ENCODE data around the gene SH3PXD2A.

Gene SH3PXD2A

DNA sequence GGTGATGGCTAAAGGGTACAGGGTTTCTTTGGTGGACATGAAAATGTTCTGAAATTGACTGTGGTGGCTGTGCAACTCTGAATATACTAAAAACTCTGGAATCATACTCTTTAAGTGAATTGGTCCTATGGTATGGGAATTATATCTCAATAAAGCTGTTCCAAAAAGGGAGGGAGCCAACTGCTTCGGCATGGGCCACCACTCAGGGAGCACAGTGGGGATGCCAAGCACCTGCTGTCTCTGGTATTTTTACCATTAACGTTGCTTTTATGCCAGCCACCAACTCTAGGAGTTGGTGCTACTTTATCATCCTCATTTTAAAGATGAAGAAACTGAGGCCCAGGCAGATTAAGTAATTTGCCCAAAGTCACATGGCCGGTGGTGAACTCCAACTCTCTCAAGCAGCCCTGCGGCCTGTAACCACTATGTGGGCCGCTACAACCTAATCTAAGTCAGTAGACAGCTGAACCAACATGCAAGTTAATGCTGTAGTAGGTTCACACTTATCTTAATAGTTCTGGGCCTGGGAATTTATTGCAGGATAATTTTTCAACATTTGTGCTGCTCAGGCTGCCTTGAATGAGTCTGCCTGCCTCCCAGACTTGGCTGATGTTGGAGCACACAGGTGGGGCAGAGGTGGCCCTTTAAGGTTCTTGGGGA lies 20.8 kb downstream of the SH3PXD2A start:
- no peak for DNase-seq (ENCODE audit: low spot score)
- Histone ChIP-seq H3K4me3 (no peak overlapping the region), H3K27ac (peak overlapping the region; percentile 15 to 57)
- TF ChIP-seq, protein P1, sequence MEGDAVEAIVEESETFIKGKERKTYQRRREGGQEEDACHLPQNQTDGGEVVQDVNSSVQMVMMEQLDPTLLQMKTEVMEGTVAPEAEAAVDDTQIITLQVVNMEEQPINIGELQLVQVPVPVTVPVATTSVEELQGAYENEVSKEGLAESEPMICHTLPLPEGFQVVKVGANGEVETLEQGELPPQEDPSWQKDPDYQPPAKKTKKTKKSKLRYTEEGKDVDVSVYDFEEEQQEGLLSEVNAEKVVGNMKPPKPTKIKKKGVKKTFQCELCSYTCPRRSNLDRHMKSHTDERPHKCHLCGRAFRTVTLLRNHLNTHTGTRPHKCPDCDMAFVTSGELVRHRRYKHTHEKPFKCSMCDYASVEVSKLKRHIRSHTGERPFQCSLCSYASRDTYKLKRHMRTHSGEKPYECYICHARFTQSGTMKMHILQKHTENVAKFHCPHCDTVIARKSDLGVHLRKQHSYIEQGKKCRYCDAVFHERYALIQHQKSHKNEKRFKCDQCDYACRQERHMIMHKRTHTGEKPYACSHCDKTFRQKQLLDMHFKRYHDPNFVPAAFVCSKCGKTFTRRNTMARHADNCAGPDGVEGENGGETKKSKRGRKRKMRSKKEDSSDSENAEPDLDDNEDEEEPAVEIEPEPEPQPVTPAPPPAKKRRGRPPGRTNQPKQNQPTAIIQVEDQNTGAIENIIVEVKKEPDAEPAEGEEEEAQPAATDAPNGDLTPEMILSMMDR (IDR thresholded peaks at IDR 0.05): no peak

DNA sequence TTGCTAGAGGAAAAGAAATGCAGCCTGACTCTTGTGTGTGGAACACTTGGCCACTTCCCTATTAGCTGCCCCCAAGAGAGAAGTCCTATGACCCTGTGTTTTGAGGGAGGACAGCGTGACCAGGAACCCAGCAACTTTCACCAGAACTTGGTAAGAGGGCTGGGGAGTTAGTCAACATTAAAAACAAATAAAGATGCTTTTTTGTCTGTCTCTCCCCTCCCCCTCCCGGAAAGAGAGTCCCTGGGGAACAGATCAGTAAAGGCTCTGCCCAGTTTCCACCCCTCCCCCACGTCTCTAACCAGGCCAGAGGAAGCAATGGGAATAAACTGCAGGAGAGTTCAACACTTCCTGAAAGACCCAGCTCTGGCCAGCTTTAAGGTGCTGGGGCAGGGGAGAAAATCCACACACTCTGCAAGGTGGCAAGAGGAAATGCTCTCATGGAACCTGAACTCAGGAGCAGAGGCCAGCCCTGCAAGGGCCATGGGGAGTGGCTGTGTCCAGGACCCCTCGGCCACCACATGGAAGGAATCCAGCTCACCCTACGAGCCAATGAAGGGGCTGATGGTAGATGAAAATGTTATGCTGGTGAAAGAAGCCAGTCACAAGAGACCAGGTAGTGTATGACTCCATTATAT lies 21.5 kb downstream of the SH3PXD2A start:
- DNase-seq (ENCODE audit: low spot score): no peak
- TF ChIP-seq, protein P1 (IDR thresholded peaks at IDR 0.05): no peak
- no peak overlapping the region for H3K4me3 ChIP-seq
- peak overlapping the region; percentile 15 to 57 for H3K27ac ChIP-seq

DNA sequence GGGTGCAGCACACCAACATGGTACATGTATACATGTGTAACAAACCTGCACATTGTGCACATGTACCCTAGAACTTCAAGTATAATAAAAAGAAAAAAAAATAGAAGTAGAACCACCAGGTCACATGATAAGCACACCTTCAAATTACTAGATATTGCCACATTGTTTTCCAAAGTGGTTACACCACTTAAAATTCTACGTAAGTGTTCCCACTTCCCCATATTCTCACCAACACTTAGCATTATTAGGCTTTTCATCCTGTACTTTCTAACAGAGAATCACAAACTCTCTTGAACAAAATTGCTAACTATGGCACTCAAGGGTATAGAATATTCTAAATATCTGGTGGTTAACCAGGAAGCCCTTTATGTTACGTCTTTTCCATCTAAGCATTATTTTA lies 22.6 kb downstream of the SH3PXD2A start:
- no peak for DNase-seq (ENCODE audit: low spot score)
- H3K27ac ChIP-seq: no peak overlapping the region
- TF ChIP-seq, protein P1 (IDR thresholded peaks at IDR 0.05): no peak
- H3K4me3 ChIP-seq: no peak overlapping the region

DNA sequence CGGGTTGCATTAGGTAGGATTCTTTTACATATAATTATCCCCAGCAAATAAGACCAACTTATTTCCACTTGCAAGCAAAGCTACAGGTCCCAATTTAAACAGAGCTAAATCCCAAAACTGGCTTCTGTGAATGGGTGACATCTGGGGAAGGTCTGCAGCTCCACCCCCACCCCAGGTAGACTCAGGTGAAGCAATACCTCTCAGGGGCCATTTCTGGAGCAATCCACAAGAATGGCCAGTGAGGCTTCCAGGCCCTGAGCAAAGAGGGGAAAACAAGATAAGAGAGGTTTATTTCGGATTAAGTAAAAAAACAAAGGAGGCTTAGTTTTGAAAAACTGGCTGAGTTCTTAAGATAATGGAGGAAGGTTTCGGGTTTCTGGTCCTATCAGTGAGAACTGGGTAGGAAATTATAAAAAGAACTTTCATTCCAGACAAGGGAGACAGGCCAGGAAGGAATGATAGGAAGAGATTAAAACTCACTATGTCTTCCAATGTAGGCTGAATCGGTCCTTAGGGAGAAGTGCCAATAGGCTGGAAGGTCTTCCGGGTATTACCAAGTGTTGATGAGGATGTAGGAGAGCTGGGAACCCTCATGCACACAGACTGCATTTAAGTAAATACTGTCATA lies 25.4 kb downstream of the SH3PXD2A start:
- TF ChIP-seq, protein P1 (IDR thresholded peaks at IDR 0.05): no peak
- no peak for DNase-seq (ENCODE audit: low spot score)
- no peak overlapping the region for H3K27ac ChIP-seq
- no peak overlapping the region for H3K4me3 ChIP-seq

DNA sequence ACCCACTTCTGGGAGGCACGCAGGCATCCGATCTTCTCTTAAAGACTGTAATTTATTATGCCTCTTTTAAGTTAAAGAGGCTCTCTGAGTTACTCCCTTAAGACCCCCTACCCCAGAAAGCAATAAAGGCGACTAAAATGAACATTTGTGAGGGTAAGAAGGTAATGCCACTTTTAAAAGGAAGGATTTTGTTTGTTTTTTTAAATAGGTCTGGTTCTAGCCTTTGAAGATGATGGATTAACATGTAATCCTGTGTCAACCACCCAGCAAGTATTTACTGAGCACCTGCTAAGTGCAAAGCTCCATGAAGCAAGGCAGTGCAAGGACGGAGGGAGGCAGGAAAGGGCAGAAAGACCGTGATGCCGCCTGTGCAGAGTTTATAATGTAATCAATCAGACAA lies 26.1 kb downstream of the SH3PXD2A start:
- H3K27ac ChIP-seq: no peak overlapping the region
- TF ChIP-seq, protein P1 (IDR thresholded peaks at IDR 0.05): no peak
- DNase-seq (ENCODE audit: low spot score): no peak

DNA sequence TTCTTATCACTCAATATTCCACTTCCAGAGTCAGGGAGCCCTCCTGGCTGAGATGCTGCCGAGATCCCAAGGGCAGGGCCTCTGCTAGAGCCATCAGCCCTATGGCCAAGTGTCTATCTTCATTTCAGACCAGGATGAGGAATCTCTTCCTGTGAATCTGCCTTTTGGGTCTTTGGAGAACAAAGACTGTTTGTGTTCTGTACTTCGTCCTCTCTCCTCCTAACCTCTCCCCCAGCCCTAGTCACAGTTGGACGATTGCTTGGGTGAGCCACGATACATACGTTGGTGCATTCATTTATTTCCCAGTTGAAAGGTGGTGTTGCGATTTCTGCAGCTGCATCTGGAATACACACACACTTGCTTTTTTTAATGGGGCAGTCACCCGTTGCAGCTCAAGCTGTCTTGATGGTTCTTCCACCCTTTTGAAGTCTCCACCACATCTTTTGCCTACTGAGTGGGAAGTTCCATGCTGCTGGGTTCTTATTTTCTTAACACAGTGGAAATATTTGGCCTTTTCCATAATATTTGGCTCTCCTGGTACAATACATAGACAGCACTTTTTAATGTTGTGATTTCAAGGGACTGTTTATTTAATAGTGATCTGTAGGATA lies 26.7 kb downstream of the SH3PXD2A start:
- H3K27ac ChIP-seq: no peak overlapping the region
- no peak overlapping the region for H3K4me3 ChIP-seq
- no peak for DNase-seq (ENCODE audit: low spot score)
- TF ChIP-seq, protein P1 (IDR thresholded peaks at IDR 0.05): no peak

More for the DNA sequence above, 26.1 kb downstream of the SH3PXD2A start:
- H3K4me3 ChIP-seq: no peak overlapping the region
